ENCODE results near the gene CCM2L.

CCM2L gene

GRCh38 chr20:31987744-31988143 is 22.5 kb upstream of the CCM2L start:
- DNase-seq (ENCODE audit: low spot score in 2 of 2): no peak
- H3K4me1 Mint-ChIP-seq: peaks cover 7% of the 10 kb centered on the region

GRCh38 chr20:31988430-31989015 is 21.7 kb upstream of the CCM2L start:
- DNase-seq (ENCODE audit: low spot score in 2 of 2) (no peak), ATAC-seq (peak; percentile 17)
- no peaks in the 10 kb centered on the region for H3K36me3 Mint-ChIP-seq
- peaks cover 7% of the 10 kb centered on the region for H3K4me1 Mint-ChIP-seq
- no peak overlapping the region for H3K4me3 Mint-ChIP-seq
- H3K9me3 Mint-ChIP-seq: no peaks in the 10 kb centered on the region
- H3K27ac Mint-ChIP-seq: peak overlapping the region; percentile 33

More at GRCh38 chr20:31987744-31988143, 22.5 kb upstream of the CCM2L start:
- peak; percentile 43 for ATAC-seq
- Mint-ChIP-seq H3K36me3 (no peaks in the 10 kb centered on the region), H3K4me3 (no peak overlapping the region), H3K9me3 (no peaks in the 10 kb centered on the region), H3K27ac (peak overlapping the region; percentile 33)

- H3K4me3 Mint-ChIP-seq: no peak overlapping the region
- H3K9me3 Mint-ChIP-seq: no peaks in the 10 kb centered on the region
Observed at GRCh38 chr20:31989030-31989645, 21.1 kb upstream of the CCM2L start.

GRCh38 chr20:31990641-31991338 is 19.4 kb upstream of the CCM2L start:
- Mint-ChIP-seq H3K36me3 (no peaks in the 10 kb centered on the region), H3K4me1 (peaks cover 11% of the 10 kb centered on the region), H3K27ac (peak overlapping the region; percentile 30), H3K9me3 (no peaks in the 10 kb centered on the region), H3K4me3 (no peak overlapping the region)
- DNase-seq (ENCODE audit: low spot score in 2 of 2): no peak
- no peak for ATAC-seq

More at GRCh38 chr20:31989030-31989645, 21.1 kb upstream of the CCM2L start:
- peaks cover 7% of the 10 kb centered on the region for H3K4me1 Mint-ChIP-seq
- no peaks in the 10 kb centered on the region for H3K36me3 Mint-ChIP-seq
- DNase-seq (ENCODE audit: low spot score in 2 of 2): no peak
- no peak for ATAC-seq
- H3K27ac Mint-ChIP-seq: peak overlapping the region; percentile 33

- no peaks in the 10 kb centered on the region for H3K9me3 Mint-ChIP-seq
- H3K27ac Mint-ChIP-seq: peak overlapping the region; percentile 30
- peaks cover 17% of the 10 kb centered on the region for H3K4me1 Mint-ChIP-seq
- no peak overlapping the region for H3K4me3 Mint-ChIP-seq
- H3K36me3 Mint-ChIP-seq: no peaks in the 10 kb centered on the region
- no peak for DNase-seq (ENCODE audit: low spot score in 2 of 2)
- ATAC-seq: no peak
Observed at GRCh38 chr20:31991339-31991705, 18.9 kb upstream of the CCM2L start.

GRCh38 chr20:31992086-31992485 is 18.2 kb upstream of the CCM2L start:
- Mint-ChIP-seq H3K27ac (no peak overlapping the region), H3K4me1 (peaks cover 22% of the 10 kb centered on the region), H3K4me3 (no peak overlapping the region), H3K36me3 (no peaks in the 10 kb centered on the region), H3K9me3 (no peaks in the 10 kb centered on the region)
- no peak for DNase-seq (ENCODE audit: low spot score in 2 of 2)
- ATAC-seq: no peak

GRCh38 chr20:31996996-31997395 is 13.2 kb upstream of the CCM2L start:
- no peak overlapping the region for H3K27ac Mint-ChIP-seq
- no peak overlapping the region for H3K4me3 Mint-ChIP-seq

GRCh38 chr20:31998246-31998645 is 12.0 kb upstream of the CCM2L start:
- H3K4me1 Mint-ChIP-seq: peaks cover 15% of the 10 kb centered on the region
- ATAC-seq (no peak), DNase-seq (ENCODE audit: low spot score in 2 of 2) (no peak)
- no peak overlapping the region for H3K4me3 Mint-ChIP-seq
- H3K27ac Mint-ChIP-seq: no peak overlapping the region
- no peaks in the 10 kb centered on the region for H3K9me3 Mint-ChIP-seq
- no peaks in the 10 kb centered on the region for H3K36me3 Mint-ChIP-seq

More at GRCh38 chr20:31996996-31997395, 13.2 kb upstream of the CCM2L start:
- H3K36me3 Mint-ChIP-seq: no peaks in the 10 kb centered on the region
- peaks cover 15% of the 10 kb centered on the region for H3K4me1 Mint-ChIP-seq
- ATAC-seq: no peak
- no peak for DNase-seq (ENCODE audit: low spot score in 2 of 2)
- no peaks in the 10 kb centered on the region for H3K9me3 Mint-ChIP-seq

GRCh38 chr20:32003325-32003724 is 6.9 kb upstream of the CCM2L start:
- ATAC-seq: no peak
- no peak overlapping the region for H3K4me3 Mint-ChIP-seq

GRCh38 chr20:32004963-32005362 is 5.3 kb upstream of the CCM2L start:
- no peak overlapping the region for H3K4me3 Mint-ChIP-seq
- H3K4me1 Mint-ChIP-seq: no peaks in the 10 kb centered on the region
- DNase-seq (ENCODE audit: low spot score in 2 of 2): no peak
- H3K9me3 Mint-ChIP-seq: no peaks in the 10 kb centered on the region
- ATAC-seq: no peak
- H3K36me3 Mint-ChIP-seq: no peaks in the 10 kb centered on the region
- no peak overlapping the region for H3K27ac Mint-ChIP-seq

More at GRCh38 chr20:32003325-32003724, 6.9 kb upstream of the CCM2L start:
- H3K27ac Mint-ChIP-seq: no peak overlapping the region
- H3K36me3 Mint-ChIP-seq: no peaks in the 10 kb centered on the region
- no peaks in the 10 kb centered on the region for H3K9me3 Mint-ChIP-seq
- H3K4me1 Mint-ChIP-seq: no peaks in the 10 kb centered on the region
- DNase-seq (ENCODE audit: low spot score in 2 of 2): no peak

GRCh38 chr20:32006053-32006452 is 4.2 kb upstream of the CCM2L start:
- Mint-ChIP-seq H3K36me3 (no peaks in the 10 kb centered on the region), H3K9me3 (no peaks in the 10 kb centered on the region), H3K4me1 (no peaks in the 10 kb centered on the region), H3K4me3 (no peak overlapping the region), H3K27ac (no peak overlapping the region)
- DNase-seq (ENCODE audit: low spot score in 2 of 2): no peak
- no peak for ATAC-seq

GRCh38 chr20:32006841-32007786 is 3.1 kb upstream of the CCM2L start:
- Mint-ChIP-seq H3K4me3 (no peak overlapping the region), H3K36me3 (no peaks in the 10 kb centered on the region), H3K4me1 (no peaks in the 10 kb centered on the region), H3K9me3 (no peaks in the 10 kb centered on the region), H3K27ac (no peak overlapping the region)
- DNase-seq (ENCODE audit: low spot score in 2 of 2) (no peak), ATAC-seq (no peak)

- no peak overlapping the region for H3K4me3 Mint-ChIP-seq
- DNase-seq (ENCODE audit: low spot score in 2 of 2) (no peak), ATAC-seq (no peak)
- H3K27ac Mint-ChIP-seq: no peak overlapping the region
- H3K36me3 Mint-ChIP-seq: no peaks in the 10 kb centered on the region
- no peaks in the 10 kb centered on the region for H3K4me1 Mint-ChIP-seq
- no peaks in the 10 kb centered on the region for H3K9me3 Mint-ChIP-seq
Observed at GRCh38 chr20:32007787-32008616, 2.2 kb upstream of the CCM2L start.

GRCh38 chr20:32009564-32009963 is 674 bp upstream of the CCM2L start:
- H3K27ac Mint-ChIP-seq: no peak overlapping the region
- ATAC-seq (no peak), DNase-seq (ENCODE audit: low spot score in 2 of 2) (no peak)
- no peaks in the 10 kb centered on the region for H3K9me3 Mint-ChIP-seq
- no peak overlapping the region for H3K4me3 Mint-ChIP-seq
- no peaks in the 10 kb centered on the region for H3K36me3 Mint-ChIP-seq
- no peaks in the 10 kb centered on the region for H3K4me1 Mint-ChIP-seq
